NCI-H2029 (cell line): Measurements from ENCODE around the gene CHFR.
"Not testable (repeated sequence)": the region's sequence is repeated elsewhere in the genome, so short reads cannot be mapped to it uniquely, and the experiment has no call there.

Source experiments
- DNase-seq: peaks from one replicate; lab custom pipeline; 2025; lab: John Stamatoyannopoulos, UW

Gene CHFR

DNA sequence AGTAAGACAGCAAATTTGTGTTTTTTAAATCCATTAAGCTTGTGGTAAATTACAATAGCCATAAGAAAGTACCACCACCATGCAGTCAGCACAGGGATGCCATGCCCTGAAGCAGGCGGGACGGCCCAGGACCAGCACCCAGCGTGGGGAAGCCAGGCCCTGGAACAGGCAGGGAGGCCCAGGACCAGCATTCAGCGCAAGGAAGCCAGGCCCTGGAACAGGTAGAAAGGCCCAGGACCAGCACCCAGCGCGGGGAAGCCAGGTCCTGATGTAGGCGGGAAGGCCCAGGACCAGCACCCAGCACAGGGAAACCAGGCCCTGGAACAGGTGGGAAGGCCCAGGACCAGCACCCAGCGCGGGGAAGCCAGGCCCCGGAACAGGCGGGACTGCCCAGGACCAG lies 13.2 kb downstream of the CHFR start:
- DNase-seq: no peak

DNA sequence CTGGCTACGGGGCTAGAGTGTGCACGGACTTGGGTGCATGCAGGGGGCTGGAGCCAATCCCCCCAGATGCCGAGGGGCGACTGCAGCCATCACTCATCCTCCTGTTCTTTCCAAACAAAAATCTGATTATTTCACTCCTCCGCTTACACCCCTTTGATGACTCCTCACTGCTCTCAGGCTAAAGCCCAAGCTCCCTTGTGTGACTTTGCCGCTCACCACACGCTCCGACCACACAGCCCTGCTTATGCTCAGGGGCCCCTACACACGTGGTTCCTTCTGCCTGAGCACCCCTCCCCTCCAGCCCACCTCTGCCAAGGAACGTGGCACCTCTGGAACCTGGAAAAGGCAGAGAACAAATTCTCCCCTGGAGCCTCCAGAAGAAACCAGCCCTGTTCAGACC lies 13.7 kb downstream of the CHFR start:
- no peak for DNase-seq

DNA sequence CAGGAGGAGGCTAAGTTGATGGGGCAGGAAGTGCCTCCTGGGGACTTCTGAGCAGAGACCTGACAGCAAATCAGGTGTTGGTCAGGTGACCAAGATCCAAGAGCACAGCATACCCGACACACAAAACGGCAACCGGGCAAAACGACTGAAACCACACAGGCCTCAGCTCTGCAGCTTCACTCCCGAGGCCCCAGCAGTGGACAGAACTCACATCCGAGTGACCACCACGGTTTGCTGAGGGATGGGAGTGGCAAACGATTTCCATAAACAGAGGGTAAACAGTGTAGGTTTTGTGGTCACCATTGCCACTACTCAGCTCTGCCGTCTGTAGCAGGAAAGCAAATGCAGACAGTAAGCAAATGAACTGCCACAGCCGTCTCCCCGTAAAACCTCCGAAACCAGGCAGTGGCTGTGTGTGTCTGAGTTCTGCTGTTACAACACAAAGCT lies 14.4 kb downstream of the CHFR start:
- no peak for DNase-seq

DNA sequence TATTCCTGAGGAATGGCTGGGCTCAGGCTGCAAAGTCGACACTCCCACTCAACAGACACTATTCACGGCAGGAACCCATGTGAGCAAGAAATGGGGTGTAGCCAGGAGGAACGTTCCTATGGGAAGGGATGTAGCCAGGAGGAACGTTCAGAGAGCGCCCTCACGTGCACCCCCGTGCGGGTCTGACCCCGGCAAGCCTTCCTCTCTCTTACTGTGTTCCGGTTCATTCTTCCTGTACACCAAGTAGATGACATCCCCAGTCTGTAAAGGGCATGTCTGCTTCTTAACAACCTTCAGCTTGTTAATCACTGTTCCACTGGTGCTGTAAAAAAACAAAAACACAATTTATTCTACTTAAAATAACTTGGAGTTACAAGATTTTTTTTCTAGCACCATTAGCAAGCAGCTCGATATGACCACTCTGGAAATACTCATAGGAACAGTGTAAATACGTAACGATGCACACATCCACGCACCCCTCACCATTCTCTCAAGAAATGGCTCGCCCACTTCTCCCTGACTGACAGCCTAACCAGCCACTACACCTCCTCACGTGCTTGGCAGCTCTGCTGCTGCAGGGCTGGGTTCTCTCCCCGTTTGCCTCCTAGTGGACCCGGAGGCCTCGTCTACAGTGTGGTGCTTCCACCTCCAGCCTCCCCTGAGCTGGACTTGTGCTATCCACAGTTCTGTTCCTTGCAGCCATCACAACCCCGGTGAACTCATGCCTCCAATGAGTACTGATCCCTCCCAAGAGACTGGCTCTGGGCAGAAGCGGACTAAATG lies 15.1 kb downstream of the CHFR start:
- no peak for DNase-seq

DNA sequence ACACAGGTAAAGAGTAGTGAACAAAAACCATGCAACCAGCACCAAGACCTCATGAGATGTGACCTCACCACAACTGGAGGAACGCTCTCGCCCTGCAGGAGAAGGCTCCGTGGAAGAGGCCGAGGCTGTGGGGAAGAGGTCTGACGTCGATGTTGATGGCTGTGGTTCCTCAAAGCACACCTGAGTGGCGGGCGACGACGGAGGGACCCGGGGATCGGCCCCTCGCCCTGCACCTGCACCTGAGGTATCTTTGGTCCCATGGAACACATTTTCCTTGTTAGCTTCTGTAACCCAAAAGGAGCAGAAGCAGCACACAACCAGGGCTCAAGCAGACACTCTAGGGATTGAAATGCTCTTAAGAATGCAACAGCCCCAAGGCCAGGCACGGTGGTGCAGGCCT lies 17.9 kb downstream of the CHFR start:
- no peak for DNase-seq

DNA sequence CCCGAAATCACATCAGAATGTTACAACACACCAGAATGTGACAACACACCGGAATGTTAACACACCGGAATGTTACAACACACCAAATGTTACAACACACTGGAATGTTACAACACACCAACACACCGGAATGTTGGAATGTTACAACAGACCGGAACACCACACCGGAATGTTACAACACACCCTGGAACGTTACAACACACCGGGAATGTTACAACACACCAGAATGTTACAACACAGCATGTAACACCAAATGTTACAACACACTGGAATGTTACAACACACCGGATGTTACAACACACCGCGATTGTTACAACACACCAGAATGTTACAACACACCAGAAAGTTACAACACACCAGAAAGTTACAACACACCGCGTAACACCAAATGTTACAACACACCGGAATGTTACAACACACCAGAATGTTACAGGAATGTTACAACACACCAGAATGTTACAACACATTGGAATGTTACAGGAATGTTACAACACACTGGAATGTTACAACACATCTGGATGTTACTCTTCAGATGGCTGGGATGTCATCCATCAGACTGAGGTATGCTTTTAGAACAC lies 21.1 kb downstream of the CHFR start:
- DNase-seq: no peak

DNA sequence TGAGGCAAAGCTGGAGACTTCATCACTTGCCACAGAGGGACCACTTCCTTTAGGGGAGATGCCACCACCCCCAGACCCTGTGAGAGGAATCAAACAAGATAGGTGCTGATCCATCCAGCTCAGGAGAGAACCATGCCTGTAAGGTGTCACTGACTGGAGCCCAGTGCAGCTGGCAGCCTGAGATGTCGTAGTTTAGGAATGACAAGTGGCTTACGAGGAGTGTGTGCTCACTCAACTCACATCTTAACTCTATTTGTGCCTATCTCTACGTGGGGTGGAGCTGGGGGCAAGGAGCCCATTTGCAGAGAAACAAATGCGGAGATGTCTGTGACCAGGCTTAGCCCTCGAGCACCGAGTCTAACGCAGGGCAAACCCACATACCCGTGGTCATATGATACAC lies 25.8 kb downstream of the CHFR start:
- DNase-seq: no peak

DNA sequence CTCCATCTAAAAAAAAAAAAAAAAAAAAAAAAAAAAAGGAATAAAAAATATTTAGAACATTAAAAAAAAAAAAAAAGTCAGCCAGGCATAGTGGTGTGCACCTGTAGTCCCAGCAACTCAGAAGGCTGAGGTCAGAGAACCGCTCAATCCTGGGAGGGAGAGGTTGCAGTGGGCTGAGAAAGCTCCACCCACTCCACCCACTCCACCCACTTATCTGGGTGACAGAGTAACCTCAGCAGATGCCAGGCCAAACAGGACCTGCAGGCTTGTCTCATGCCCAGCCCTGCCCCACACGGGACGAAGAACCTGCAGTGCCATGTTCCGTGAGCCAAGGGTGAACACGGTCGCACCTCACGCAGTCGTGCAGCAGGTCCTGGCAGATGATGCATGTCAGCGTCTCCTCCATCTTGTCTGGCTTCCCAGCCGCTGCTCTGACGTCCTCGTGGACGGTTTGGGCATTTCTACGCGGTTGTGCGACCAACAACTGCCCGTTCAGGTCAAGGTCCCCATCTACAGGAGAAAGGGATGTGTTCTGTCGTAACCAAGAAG lies 28.6 kb downstream of the CHFR start:
- no peak for DNase-seq

DNA sequence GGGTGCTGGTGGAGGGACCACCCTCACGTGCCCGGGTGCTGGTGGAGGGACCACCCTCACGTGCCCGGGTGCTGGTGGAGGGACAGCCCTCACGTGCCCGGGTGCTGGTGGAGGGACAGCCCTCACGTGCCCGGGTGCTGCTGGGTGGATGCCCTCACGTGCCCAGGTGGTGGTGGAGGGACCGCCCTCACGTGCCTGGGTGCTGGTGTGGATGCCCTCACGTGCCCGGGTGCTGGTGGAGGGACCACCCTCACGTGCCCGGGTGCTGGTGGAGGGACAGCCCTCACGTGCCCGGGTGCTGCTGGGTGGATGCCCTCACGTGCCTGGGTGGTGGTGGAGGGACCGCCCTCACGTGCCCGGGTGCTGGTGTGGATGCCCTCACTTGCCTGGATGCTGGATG lies 30.4 kb downstream of the CHFR start:
- DNase-seq: not testable (repeated sequence)

DNA sequence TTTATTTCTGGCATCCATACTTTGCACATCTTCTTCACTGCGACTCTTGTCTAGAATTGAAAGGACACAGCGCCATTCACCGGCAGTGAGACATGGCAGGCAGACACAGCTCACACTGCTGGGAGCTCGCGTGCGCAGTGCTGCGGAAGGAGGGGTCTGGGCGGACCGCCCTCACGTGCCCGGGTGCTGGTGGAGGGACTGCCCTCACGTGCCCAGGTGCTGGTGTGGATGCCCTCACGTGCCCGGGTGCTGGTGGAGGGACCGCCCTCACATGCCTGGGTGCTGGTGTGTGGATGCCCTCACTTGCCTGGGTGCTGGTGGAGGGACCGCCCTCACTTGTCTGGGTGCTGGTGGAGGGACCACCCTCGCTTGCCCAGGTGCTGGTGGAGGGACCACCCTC lies 30.8 kb downstream of the CHFR start:
- DNase-seq: no peak

DNA sequence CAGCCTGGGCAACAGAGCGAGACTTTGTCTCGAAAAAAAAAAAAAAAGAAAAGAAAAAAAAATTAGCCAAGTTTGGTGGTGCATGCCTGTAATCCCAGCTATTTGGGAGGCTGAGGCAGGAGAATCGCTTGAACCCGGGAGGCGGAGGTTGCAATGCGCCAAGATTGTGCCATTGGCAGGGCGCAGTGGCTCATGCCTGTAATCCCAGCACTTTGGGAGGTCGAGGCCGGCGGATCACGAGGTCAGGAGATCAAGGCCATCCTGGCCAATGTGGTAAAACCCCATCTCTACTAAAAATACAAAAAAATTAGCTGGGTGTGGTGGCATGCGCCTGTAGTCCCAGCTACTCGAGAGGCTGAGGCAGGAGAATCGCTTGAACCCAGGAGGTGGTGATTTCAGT lies 32.2 kb downstream of the CHFR start:
- not testable (repeated sequence) for DNase-seq

DNA sequence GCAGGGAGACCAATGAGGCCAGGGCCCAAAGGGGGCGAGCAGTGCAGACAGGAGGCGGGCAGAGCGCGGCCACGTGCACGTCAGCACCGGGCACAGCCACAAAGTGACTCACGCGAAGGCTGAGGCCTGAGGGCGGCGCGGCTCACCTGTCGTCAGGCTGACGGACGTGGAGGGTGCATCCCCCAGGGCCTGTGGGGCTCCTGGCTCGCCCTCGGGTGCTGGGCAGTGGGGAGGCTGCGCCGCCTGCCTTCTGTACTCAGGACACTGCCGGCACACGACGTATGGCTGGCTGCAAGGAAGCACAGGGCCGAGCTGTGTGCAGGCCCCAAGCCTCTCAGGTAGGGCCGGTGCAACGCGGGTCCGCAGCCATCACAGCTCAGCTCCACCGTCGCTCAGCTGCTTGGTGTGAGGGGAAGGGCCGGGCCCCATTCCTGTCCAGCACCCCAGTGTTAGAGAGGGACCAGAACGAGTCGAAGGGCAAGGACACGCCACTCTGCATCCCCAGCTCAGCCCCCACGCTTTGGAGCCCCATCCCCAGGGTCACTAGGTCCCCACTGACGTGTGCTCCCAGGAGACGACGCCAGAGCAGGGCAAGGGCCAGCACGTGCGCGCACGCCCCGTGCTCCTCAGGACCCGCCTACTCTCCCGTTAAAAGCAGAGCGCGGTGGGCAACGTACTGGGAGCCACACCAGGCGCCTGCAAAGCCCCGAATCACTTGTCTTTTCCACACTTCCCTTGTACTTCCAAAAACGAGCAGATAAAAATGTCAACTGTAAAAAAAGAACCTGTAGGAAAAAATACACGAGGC lies 33.9 kb downstream of the CHFR start:
- DNase-seq: no peak

DNA sequence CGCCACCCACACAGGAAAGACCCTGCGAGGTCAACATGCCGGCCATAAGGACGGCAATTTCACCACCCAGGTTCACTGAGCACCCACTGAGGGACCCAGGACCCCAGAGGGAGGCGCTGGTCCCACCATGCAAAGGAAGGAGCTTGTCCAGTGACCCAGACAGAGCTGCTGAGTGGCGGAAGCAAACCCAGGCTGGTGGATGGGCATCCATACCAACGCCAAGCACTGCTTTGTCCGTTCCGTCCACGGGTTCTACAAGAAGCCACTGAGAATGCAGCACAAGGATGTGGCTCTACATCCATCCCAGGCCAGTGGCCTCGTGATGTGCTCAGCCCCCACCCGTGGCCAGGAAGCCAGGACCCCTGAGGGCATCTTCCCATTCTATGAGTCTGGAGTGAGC lies 34.9 kb downstream of the CHFR start:
- DNase-seq: no peak

DNA sequence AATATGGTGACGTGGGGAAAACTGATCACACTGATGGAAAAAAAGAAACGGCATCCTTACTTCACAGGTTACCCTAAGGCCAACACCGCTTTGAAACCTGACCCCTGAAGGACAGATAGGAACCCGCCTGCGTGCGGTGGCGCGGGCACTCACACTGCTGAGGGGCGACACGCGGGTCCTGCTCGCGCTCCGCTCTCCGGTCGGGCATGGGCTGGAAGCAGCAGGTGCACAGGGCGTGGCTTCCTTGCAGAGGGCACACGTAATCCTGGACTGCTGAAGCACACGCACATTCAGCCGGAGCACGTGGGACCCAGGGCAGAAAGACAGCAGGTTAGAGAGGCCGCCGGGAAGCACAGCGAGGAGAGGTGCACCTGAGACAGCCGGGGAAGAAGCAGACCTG lies 35.9 kb downstream of the CHFR start:
- no peak for DNase-seq

DNA sequence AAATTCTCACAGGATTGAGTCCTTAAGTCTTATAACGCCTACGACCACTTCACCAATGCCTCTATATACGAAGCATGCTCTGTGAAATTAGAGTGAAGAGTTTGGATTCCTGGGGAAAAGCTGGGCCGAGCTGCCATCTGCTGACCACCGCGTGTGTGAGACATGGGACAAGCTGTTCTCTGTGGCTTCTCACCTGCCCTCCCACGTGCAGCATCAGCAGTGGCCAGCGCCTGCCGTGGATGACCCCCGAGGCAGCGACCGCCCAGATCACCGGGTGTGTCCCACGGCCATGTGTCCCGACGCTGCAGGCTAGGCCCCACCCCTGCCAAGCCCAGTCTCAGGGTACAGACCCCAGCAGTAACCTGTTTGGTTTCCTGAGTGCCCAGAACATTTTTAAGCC lies 37.1 kb downstream of the CHFR start:
- DNase-seq: no peak

DNA sequence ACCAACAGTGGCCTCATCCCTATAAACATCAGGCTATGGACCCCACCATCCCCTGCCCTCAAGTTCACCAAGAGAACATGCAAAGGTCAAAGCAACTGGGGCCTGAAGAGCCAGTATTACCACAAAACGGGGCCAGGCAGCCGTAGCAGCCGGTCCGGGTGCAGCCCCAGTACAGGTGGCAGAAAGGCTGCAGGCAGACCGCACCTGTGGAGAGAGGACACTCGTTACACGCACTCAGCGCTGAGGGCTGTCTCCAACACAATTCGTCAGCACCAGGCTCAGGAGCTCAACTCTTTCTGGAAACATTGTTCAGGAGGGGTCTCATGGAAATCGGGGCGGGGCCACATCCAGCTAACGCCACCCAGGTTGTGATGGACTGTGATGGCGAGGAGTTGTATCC lies 38.9 kb downstream of the CHFR start:
- no peak for DNase-seq

DNA sequence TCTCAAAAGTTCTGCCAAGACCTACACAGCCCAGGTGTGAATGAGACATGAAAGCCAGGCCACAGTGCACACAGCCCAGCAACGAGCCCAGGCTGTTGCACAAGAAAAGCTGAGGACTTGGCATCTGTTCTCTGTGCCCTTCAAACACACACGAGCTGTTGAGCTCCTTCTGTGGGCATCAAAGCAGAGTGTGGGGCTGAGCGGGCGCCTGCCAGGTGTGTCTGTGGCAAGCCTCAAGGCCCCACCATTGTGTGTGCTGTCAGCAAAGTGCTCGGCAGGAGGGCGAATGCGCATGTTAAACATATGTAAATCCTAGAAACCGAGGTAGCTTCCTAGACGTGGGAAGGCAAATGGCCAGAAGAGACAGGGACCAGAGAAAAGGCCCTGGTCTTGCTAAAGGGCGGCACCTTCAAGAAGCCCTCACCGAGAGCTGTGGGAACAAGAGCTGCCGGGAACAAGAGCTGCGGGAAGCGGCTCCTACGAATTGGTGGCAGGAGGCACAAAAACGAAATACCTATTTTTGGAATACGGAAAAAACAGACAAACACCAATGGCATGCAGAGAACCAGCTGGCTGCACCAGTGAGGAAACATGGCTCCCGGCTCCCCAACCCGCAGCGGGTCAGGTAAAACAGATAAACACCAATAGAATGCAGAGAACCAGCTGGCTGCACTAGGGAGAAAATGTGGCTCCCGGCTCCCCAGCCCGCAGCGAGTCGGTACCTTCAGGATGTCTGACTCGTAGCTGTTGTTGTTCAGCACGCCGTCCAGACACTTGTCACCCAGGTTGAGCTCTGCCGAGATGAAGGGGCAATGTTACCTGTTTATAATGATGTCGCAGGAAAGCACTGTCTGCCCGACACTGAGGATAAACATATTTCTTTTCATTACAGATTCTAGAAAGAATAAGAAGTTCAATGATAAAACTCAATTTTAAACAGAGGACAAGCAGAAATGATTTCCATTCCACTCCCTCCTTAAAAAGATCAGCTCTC lies 39.7 kb downstream of the CHFR start:
- DNase-seq: no peak

DNA sequence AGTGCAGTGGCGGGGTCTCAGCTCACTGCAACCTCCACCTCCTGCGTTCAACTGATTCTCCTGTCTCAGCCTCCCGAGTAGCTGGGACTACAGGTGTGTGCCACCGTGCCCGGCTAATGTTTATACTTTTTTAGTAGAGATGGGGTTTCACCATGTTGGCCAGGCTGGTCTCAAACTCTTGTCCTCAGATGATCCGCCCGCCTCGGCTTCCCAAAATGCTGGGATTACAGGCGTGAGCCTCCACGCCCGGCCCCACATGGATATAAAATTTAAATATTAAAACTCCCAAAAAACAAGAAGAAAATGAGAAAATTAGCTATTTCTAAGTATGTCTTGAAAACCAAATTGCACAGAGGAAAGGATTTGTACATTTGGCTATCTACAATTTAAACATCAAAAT lies 42.7 kb downstream of the CHFR start:
- not testable (repeated sequence) for DNase-seq

DNA sequence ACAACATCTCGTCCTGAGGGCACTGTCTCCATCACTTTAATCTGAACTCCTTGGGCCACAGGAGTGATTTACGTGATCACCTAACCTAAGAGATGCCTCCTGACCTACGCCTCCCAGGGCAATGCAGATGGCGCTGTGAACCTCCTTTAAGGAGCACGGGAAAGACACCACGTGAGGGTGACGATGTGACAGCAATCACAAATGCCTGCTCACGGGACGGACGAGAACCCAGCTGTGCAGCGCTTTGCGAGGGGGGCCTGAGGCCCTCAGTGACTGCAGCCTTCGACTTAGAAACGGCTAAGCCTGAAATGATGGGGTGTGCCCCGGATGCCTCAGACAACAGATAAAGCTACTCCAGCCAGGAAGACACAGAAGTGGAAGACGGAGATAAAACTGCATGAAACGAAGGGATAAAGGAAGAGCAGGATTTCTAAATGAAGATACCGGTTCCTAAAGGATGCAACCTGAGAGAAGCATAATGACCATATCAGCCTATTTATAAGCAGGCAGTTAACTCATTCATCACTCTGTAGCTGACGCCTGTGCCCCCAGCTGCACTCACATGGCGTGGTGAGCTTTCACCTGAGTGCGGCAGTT lies 44.9 kb downstream of the CHFR start:
- no peak for DNase-seq

DNA sequence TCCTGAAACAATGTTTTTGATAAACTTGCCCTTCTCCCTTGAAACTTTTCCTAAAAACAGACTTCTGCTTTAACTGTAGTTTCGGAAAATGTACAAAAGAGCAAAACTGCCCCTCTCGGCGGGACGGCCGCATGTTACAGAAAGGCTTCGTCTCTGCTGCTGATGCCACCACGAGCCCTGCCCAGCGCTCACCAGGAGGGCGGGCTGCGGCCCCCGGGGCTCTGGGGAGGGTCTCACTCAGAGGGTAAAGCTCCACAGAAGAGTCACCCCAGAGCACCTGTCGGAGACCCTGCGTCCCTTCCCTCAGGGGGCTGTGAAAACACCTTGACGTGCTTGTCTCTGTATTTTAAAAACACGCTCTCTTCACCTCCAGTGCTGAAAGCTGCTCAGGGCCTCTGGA lies 46.3 kb downstream of the CHFR start:
- no peak for DNase-seq

DNA sequence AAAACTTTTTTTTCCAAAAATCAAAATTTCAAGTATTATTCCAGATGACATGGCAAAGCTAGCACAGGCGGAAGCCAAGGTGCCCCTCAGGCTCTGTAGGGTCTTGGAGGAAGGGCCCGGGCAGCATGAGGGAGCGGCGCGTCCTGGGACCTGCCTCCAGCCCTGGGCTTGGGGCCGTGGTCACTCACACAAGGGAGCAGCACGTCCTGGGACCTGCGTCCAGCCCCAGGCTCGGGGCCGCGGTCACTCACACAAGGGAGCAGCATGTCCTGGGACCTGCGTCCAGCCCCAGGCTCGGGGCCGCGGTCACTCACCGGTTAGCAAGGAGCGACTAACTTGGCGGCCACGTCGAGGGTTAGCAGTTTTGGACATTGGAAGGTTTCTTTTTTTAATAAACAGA lies 46.9 kb downstream of the CHFR start:
- no peak for DNase-seq
